Activated gamma-delta T cell treated with Interleukin-2 at 50 U/mL for 16 hours (primary cell): ENCODE data around the gene GBF1.

Experiments used
- DNase-seq: peaks from one replicate; pipeline ENCODE4 v3.0.0-alpha.2; 2020

The GBF1 gene

DNA sequence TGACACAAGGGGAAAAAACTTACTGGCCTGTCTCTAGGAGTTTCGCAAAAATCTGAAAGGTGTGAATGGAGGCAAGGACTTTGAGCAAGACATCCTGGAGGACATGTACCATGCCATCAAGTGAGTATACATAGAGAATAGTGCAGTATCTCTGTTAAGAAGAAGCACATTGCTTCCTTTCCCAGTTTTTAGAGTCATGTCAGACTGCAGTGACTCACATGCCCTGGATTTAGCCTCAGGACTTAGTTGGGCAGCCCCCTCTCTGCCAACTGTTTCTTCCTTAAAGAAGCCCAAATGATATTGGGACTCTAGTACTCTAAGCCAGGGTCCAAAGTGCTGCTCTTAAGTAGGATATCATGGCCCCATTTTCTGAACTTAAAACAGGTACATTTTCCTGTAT, 122.1 kb downstream of the GBF1 start:
- DNase-seq = no peak

GRCh38 chr10:102368077-102368476, 122.7 kb downstream of the GBF1 start:
- DNase-seq = no peak

DNA sequence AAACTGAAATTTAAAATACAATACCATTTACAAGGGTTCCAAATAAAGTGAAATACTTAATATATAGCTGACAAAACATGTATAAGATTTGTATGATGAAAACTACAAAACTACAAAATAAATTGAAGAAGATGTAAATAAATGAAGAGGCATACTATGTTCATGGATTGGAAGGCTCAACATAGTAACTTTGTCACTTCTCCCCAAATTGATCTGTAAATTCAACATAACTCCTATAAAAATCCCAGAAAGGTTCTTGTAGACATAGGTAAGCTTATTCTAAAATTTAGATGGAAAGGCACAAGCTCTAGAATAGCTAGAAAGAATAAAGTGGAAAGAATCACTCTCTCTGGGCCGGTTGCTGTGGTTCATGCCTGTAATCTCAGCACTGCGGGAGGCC, 126.0 kb downstream of the GBF1 start:
- DNase-seq = no peak

- DNase-seq = no peak
These were observed 129.9 kb downstream of the GBF1 start for GRCh38 chr10:102375250-102375649.

DNA sequence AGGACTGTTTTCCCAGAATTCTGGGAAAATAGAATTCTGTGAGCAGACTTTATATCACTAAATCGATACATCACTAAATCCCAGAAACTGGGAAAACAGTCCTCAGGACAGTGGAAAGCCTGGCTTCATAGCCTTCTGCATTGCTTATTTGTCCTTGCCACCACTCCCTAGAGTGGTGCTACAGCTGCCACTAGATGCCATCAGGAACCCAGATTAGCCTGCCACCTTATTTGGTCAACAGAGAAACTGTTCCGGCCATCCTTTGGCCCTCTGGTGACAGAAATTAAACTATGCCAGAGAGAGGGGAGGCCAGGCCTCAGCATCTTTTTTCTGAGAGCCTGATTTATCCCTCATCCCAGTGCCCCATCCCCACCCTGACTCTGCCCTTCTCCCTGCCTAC, 130.5 kb downstream of the GBF1 start:
- no peak for DNase-seq

- no peak for DNase-seq
These were observed 131.6 kb downstream of the GBF1 start for GRCh38 chr10:102376901-102377300.

DNA sequence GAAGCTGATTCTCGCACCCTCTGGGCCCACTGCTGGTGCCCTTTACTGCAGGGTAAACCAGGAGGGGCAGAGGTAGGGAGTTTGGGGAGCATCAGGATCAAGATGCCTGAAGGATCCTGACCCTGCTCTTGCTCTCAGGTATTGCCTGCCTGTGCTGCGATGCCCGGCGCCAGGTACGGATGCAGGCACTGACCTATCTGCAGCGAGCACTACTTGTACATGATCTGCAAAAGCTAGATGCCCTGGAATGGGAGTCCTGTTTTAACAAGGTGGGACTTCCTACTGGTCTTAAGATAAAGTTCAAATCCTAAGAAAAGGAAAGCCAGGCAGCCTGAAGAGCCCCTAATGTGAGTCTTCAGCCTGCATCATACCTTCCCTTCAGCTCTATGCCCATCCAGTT, 134.1 kb downstream of the GBF1 start:
- no peak for DNase-seq

GRCh38 chr10:102381983-102382382, 136.7 kb downstream of the GBF1 start:
- DNase-seq = no peak

DNA sequence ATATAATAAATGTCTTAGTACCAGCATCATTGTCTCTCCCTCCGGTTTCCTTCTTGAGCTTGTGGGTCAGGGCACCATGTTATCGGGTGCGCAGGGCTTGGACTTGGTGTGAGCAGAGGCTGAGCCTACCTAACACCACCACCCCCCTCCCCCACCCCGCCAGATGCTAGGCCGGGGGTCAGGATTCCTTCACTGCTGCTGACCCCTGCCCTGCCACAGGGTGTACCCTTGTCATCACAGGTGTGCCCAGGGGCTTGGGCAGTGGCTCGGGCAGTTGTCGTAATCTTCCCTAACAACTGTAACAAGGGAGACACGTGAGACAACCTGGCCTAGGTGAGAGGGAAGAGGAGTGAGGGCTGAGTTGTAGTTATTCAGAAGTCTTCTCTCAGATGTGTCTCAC, 137.5 kb downstream of the GBF1 start:
- no peak for DNase-seq

DNA sequence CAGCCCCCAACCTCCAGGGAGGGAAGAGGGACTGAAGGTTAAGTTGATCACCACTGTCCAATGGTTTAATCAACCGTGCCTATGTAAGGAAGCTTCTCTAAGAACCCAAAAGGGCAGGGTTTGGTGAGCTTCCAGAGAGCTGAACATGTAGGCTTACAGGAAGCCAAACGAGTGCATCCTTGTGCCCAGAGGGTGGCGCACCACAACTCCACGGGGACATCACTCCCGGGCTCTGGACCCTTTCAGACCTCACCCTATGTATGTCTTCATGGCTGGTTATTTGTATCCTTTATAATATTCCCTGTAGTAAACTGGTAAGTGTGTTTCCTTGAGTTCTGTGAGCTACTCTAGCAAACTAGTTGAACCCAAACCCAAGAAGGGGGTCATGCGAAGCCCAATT, 138.7 kb downstream of the GBF1 start:
- no peak for DNase-seq

DNA sequence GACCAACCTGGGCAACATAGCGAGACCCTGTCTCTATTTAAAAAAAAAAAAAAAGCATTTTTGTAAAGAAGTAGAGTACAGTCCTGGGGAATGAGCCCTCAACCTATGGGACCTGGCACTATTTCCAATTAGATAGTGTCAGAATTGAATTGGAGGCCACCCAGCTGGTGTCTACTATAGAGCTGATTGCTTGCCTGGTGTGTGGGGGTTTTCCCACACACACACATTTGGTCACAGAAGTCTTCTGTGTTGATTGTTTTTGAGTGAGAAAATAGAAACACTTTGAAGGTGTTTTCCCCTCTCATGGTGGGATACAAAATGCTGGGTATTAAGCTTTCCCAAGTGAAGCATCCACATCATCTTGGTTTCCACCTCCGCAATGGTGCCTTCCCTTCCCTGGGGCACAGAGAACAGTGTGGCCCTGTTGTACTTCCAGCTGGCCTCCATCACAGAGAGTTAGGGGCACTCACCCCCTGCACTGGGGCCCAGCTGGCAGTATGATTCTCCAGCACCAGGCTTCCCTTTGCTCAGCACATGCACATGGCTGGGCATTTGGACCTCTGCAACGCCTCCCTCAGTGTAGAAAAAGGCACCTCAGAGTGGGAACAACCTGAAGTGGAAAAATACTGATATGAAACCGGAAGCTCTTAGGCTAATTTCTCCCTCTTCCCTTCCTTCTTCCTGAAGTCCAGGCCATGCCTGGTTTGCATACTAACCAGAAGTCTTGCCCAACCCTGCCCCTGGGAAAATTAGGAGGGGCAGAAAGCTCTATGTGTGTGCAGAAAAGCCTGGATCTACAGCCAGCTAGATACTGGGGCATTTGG, 139.5 kb downstream of the GBF1 start:
- DNase-seq = no peak

- no peak for DNase-seq
These were observed 144.6 kb downstream of the GBF1 start for GRCh38 chr10:102389894-102390293.

DNA sequence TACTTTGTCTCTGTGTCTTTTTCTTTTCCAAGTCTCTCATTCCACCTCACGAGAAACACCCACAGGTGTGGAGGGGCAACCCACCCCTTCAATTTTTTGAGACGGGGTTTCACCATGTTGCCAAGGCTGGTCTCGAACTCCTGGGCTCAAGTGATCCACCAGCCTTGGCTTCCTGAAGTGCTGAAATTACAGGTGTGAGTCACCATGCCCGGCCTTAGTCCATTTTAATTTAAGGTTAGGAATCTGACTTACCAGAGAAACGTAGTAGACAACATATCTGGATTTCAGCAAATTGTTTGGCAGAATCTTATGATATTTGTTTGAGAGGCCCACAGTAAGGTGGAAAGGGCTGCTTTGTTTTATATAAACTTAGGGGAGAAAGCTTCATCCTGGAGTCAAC, 147.0 kb downstream of the GBF1 start:
- no peak for DNase-seq

- no peak for DNase-seq
These were observed 148.2 kb downstream of the GBF1 start for GRCh38 chr10:102393411-102394078.

- peak; percentile 96 for DNase-seq
These were observed 148.9 kb downstream of the GBF1 start for GRCh38 chr10:102394079-102394800.

- peak; percentile 41 for DNase-seq
These were observed 149.6 kb downstream of the GBF1 start for GRCh38 chr10:102394801-102395399.

DNA sequence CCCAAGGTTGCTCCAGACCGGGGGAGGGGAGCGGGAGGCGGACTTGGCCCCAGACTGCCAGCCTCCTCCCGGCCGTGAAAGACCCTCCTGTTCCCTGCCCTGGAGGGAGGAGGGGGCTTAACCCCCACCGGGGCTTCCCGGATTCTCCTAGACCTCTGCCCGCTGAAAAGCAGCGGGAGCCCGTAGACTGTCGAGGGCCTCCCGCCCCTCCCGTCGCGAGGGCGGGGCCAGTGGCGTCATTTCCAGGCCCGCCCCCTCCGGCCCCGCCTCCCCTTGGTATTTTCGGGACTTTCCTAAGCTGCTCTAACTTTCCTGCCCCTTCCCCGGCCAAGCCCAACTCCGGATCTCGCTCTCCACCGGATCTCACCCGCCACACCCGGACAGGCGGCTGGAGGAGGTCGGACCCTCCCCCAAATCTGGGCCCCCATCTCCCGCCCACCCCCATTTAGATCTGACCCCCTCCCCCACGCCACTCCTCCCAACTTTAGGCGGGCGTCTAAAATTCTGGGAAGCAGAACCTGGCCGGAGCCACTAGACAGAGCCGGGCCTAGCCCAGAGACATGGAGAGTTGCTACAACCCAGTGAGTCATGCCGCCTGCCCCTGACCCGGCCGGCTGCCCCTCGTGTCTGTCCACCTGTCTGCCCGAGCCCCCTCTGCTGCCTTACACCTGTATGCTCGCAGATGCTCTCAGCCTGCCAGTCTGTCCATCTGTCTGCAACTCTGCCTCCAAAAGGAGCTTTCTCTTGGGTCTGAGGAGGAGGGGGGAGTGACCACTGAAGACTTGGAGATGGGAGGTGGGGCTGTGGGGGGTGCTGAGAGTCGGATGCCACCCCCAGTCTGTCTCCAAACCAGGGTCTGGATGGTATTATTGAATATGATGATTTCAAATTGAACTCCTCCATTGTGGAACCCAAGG, 150.3 kb downstream of the GBF1 start, which contains the start of gene NFKB2:
NFKB2 (plus strand) TSS at position 306 of the 917 bp plus-strand sequence; CDS start at position 561, 255 bp downstream.
- DNase-seq = peak; percentile 88

GRCh38 chr10:102396317-102396650, 151.0 kb downstream of the GBF1 start:
- DNase-seq = no peak

DNA sequence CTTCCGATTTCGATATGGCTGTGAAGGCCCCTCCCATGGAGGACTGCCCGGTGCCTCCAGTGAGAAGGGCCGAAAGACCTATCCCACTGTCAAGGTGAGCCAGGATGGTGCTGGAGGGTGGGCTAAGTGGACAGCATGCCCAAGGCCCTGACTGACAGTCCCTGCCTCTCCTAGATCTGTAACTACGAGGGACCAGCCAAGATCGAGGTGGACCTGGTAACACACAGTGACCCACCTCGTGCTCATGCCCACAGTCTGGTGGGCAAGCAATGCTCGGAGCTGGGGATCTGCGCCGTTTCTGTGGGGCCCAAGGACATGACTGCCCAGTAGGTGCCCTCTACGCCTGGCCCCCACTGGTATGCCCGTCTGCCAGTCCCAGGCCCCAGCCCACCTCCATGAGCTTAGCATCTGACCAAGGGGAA, 151.4 kb downstream of the GBF1 start:
- no peak for DNase-seq

DNA sequence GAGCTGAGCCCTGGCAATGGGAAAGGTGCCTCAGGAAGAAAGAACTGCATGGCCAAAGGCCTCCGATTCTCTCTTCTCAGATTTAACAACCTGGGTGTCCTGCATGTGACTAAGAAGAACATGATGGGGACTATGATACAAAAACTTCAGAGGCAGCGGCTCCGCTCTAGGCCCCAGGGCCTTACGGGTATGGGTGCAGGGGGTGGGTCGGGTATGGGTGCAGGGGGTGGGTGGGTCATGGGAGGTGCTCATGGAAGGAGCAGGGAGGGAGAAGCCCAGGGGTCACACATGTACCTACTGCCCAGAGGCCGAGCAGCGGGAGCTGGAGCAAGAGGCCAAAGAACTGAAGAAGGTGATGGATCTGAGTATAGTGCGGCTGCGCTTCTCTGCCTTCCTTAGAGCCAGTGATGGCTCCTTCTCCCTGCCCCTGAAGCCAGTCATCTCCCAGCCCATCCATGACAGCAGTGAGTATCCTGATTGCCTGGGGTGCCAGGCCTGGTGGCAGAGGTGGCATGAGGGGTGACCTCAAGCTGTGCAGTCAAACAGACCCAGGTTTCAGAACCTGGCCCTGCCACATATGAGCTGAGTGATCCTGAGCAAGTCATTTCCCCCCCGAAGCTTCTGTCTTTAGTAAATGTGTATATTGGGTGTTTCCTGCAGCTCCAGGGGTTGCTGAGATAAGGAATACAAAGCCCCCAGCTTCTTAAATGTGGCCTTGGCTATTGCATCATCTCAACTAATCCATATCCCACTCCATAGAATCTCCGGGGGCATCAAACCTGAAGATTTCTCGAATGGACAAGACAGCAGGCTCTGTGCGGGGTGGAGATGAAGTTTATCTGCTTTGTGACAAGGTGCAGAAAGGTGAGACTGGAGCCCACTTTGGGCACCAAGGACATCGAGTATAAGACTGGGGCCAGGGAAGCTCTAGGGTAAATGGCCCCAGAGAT, 152.2 kb downstream of the GBF1 start:
- DNase-seq = no peak
